ENCODE data around the gene SMURF1.

The SMURF1 gene

GRCh38 chr7:99141841-99142726 is 1.8 kb downstream of the SMURF1 start:
- peak; percentile 45 to 53 for DNase-seq (ENCODE audit: low read depth in 2 of 2)

GRCh38 chr7:99141334-99141733 is 2.6 kb downstream of the SMURF1 start:
- no peak for DNase-seq (ENCODE audit: low read depth in 2 of 2)

GRCh38 chr7:99140813-99141212 is 3.1 kb downstream of the SMURF1 start:
- DNase-seq (ENCODE audit: low read depth in 2 of 2), result no peak

GRCh38 chr7:99139036-99139435 is 4.9 kb downstream of the SMURF1 start:
- no peak for DNase-seq (ENCODE audit: low read depth in 2 of 2)

- no peak for DNase-seq (ENCODE audit: low read depth in 2 of 2)
Observed at GRCh38 chr7:99137411-99138180, 6.3 kb downstream of the SMURF1 start.

- DNase-seq (ENCODE audit: low read depth in 2 of 2), result no peak
Observed at GRCh38 chr7:99135938-99136337, 8.0 kb downstream of the SMURF1 start.

GRCh38 chr7:99133766-99134564 is 9.9 kb downstream of the SMURF1 start:
- no peak for DNase-seq (ENCODE audit: low read depth in 2 of 2)

GRCh38 chr7:99132595-99133321 is 11.2 kb downstream of the SMURF1 start:
- no peak for DNase-seq (ENCODE audit: low read depth in 2 of 2)

- DNase-seq (ENCODE audit: low read depth in 2 of 2), result no peak
Observed at GRCh38 chr7:99131290-99131689, 12.6 kb downstream of the SMURF1 start.

GRCh38 chr7:99129536-99129935 is 14.4 kb downstream of the SMURF1 start:
- DNase-seq (ENCODE audit: low read depth in 2 of 2), result no peak

GRCh38 chr7:99129001-99129400 is 14.9 kb downstream of the SMURF1 start:
- DNase-seq (ENCODE audit: low read depth in 2 of 2), result no peak

GRCh38 chr7:99128076-99128950 is 15.6 kb downstream of the SMURF1 start:
- DNase-seq (ENCODE audit: low read depth in 2 of 2), result no peak

GRCh38 chr7:99127636-99128035 is 16.3 kb downstream of the SMURF1 start:
- no peak for DNase-seq (ENCODE audit: low read depth in 2 of 2)

- no peak for DNase-seq (ENCODE audit: low read depth in 2 of 2)
Observed at GRCh38 chr7:99126921-99127553, 16.9 kb downstream of the SMURF1 start.

- no peak for DNase-seq (ENCODE audit: low read depth in 2 of 2)
Observed at GRCh38 chr7:99125505-99125865, 18.4 kb downstream of the SMURF1 start.

- no peak for DNase-seq (ENCODE audit: low read depth in 2 of 2)
Observed at GRCh38 chr7:99124751-99125504, 19.0 kb downstream of the SMURF1 start.

- no peak for DNase-seq (ENCODE audit: low read depth in 2 of 2)
Observed at GRCh38 chr7:99124236-99124635, 19.7 kb downstream of the SMURF1 start.

- DNase-seq (ENCODE audit: low read depth in 2 of 2), result no peak
Observed at GRCh38 chr7:99123571-99124033, 20.3 kb downstream of the SMURF1 start.

- DNase-seq (ENCODE audit: low read depth in 2 of 2), result no peak
Observed at GRCh38 chr7:99122762-99123161, 21.1 kb downstream of the SMURF1 start.
